Mesenteric fat pad (tissue), 1 donor: ENCODE results near the gene NDUFS7. TPM values are rescaled to one million over a fixed set of nuclear protein-coding genes. Genes with fewer than 3 reads are reported as not detected.
A peak's percentile ranks its signal among the peaks of the same experiment; 100 is the strongest.

Source experiments
- DNase-seq: peaks from one replicate; pipeline ENCODE4 v3.0.0-alpha.2; 2020; ENCODE audit warnings: low spot score
- total RNA-seq: library from RNA; stranded (reverse); fragmentation: NEBNext Ultra II Directional; extraction: Animal tissue kit (Norgen Biotek cat#: 25700); gene quantifications from one replicate; pipeline ENCODE4 v1.2.1, GENCODE V29; 2021
- donor health status: DM: yes; HTN: yes; CAD: no.

NDUFS7 gene
- total RNA-seq, 1 donor from 2014 or later, result 75.3 TPM

GRCh38 chr19:1399745-1400144 lies 16.0 kb downstream of the NDUFS7 start:
- no peak for DNase-seq

DNA sequence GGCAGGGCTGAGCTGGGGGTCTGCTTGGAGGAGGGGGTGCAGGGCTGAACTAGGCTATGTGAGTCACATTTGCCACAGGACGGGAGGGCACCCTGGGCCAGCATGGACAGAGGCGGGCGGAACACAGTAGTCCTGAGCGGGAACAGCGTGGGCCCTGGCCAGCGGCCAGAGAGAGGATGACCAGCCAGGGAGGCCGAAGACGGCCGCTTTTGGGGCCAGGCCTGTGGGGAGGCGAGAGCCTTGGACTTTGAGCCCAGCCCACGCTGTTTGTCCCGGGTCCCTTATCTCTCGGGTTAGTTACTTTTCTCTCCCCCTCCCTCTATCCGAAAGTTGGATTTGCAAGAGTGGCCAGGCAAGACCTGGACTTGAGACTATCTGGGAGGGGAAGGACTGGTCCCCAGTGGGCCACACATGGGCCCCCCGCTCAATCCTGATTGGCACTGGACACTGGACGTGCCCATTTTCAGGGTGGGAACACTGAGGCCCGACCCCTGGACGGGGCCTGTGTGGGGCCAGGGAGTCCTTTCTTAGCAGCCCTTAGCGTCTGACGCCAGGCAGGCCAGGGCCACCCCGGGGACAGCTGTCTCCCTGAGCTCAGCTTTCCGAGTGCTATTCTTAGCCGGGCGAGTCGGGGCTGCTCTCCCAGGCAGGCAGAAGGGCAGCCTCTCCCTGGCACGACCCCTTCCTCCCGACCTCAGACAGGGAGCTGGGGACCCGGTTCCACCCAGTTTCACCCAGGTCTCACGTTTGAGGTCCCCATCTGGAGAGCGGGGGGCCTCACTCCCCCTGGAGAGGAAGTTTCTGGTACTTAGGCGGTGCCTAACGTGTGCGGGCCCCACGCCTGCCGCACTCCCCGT lies 16.8 kb downstream of the NDUFS7 start:
- no peak for DNase-seq

DNA sequence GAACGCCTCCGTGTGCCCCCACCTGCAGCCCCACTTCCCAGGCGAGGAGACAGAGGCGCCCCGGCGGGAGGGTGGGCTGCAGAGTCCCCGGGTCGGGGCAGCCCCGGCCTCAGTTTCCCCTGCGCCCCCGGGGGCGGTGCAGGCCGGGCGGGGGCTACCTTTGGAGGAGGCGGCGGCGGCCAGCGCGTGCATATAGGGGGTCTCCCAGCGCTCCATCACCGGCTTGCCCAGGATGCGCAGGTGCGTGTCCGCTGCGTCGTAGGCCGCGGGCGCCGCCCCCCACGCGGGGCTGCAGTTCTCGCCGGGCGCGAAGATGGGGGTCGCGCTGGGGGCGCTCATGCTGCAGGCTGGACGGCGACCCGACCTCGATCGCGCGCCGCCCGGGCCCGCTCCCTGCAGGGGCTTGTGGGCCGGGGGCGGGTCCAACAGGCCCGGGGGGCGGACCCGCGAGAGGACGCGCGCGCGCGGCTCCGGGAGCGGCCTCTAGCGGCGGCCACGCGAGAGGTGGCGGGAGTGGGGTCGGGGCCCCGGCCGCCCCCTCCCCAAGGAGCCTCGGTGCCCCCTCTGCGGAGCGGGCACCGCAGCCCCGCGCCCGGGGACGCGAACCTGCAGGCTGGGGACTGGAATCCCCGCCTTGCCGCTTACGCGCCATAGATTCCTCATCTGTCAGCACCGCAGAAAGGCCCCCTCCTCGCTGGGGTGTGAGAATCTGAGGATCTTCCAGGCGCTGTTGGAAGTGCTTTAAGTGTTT lies 17.6 kb downstream of the NDUFS7 start, which contains the start of gene GAMT:
Gene GAMT (minus strand): TSS at position 405 of the 751 bp plus-strand sequence. CDS start 66 bp downstream, at position 339.
- no peak for DNase-seq

GRCh38 chr19:1401889-1402217 lies 18.1 kb downstream of the NDUFS7 start:
- no peak for DNase-seq

- no peak for DNase-seq
Measured at GRCh38 chr19:1402411-1403070, 18.8 kb downstream of the NDUFS7 start.

DNA sequence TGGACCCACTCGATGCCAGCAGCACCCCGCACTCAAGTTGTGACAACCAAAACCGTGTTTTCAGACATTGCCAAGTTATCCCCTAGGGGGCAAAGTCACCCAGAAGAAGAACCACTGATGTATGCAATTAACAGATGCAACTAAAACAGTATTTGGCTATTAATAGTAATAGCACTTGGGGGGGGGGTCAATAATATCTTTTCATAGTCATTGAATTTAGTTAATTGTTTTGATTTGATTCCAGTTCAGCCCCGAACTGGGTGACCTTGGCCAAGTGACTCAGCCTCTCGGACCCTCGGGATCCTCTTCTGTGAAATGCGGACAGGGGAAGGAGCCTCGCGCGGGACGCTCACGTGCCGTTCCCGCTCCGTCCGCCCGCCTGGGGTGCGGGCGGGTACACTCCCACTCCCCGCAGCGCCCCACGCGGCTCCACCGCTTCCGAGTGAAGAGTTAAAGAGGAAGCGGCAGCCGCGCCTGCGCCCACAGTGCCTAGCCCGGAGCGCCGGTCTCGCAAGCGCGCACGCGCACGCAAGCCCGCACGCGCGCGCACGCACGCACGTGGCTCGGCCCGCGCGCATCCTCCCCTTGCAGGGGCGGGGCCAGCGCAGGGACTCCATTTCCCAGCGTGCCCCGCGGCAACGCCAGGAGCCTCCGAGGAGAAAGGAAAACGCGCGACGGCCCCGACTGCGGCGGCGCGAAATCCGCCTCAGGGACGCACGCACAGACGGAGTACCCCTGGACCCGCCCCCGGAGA lies 23.2 kb downstream of the NDUFS7 start:
- DNase-seq, result peak; percentile 100

- no peak for DNase-seq
Measured at GRCh38 chr19:1407528-1408299, 24.0 kb downstream of the NDUFS7 start, which contains the start of gene DAZAP1. Gene DAZAP1 (plus strand): TSS chr19:1407586. CDS start chr19:1407774, 188 bp downstream.

- DNase-seq, result no peak
Measured at GRCh38 chr19:1408300-1409203, 24.8 kb downstream of the NDUFS7 start.

DNA sequence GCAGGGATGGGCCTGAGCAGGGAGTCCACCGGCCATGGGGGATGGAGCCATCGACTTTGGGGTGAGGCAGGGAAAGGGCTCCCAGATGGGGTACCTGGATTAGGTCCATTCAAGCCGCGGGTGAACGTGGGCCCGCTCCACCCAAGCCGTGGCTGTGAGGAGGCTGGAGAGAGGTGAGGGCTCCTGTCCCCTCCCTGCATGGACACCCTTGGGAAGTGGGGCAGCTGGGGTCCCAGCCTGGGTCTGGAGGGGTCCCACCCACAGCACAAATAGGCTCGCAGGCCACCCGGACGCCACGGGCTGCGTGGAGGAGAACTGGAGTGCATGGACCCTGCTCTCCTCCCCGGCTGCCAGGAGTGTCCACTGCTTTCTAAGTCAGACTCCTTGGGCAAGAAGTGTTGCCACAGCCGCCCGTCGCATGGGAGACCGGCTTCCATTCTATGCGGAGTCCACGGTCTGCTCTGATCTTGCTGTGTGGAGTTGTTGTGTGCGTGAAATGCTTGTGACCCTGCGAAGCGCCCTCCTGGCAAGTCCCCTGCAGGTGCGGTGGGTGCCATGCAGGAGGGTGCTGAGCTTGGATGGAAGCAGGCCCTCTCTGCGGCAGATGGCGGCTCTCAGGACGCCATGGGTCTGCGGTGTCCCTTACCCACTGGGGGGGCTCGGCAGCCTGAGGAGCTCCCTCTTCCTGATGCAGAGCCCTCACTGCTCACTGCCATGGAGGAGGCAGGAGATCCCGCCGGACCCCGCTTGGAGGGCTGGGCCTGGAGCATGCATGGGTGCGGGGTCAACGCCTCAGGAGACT lies 25.7 kb downstream of the NDUFS7 start:
- no peak for DNase-seq

GRCh38 chr19:1410136-1410786 lies 26.6 kb downstream of the NDUFS7 start:
- DNase-seq, result no peak

- no peak for DNase-seq
Measured at GRCh38 chr19:1410789-1411188, 27.1 kb downstream of the NDUFS7 start.

GRCh38 chr19:1411255-1412191 lies 27.8 kb downstream of the NDUFS7 start:
- DNase-seq, result no peak

DNA sequence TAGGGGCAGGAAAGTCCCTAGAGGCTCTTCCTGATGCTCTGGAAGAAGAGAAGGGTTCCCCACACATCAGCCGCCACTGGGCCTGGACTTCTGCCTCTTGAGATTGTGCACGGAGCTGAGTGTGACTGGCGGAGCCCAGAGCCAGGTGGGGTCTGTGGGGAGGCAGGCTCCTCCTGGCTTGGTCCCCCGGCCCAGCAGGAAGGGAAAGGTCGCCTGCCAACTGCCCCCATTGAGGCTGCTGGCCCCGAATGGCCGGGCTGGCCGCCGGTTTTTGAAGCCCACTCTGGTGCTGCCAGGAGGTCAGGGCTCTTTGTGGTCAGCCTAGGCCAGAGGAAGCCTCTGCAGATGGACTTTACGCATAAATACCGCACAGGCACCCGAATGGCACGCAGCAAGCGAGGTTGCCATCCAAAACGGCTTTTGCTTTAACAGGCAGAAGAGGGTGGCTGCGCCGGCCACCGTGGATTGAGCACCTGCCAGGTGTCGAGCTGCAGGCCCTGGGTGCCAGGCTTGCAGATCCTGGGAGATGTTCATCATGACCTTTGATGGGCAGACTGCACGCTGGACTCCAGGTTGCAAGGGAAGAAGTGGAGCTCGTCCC lies 28.7 kb downstream of the NDUFS7 start:
- peak; percentile 85 for DNase-seq

DNA sequence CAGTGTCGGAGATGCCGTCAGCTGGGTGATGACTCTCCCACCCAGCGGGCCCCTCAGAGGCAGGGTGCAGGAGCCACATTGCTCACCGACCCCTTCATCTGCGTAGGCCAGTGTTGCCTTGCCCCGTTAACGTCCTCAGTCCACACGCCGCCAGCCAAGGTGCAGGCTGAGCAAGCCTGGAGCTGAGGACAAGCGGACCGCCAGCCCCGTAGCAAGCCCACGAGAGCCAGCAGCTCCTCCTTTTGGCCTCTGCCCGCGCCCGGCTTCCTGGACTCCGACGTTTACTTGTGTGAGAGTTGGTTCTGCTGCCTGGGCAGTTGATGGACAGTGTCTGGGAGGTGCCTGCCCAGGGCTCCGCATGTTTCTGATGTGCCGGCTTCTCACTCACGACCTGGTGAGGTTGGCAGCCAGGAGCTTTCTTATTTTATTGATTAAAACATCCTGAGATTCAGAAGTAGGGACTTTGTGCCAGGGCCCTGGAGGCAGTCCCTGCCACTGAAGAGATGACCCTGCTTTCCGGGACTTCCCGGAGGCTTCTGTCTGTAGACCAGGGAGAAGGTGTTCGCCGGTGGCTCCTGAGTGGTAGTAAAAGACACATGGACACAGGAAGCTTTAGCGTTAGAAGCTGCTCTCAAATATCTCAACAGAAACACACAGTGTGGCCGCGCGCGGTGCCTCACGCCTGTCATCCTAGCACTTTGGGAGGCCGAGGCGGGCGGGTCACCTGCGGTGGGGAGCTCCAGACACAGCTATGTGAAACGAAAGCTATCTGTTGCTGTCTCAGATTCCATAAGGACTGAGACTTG lies 29.5 kb downstream of the NDUFS7 start:
- DNase-seq, result peak; percentile 86
